ENCODE results near the gene KISS1R. TPM values are rescaled to one million over a fixed set of nuclear protein-coding genes. Genes with fewer than 3 reads are reported as not detected.
A peak's percentile ranks its signal among the peaks of the same experiment; 100 is the strongest.

KISS1R gene
- not detected in 2 replicates for total RNA-seq (2012; rRNA removed)

- Histone ChIP-seq H3K27me3 (ENCODE audit: control insufficient read depth, insufficient read depth, low read length) (peaks cover 34% of the 10 kb centered on the region), H3K4me2 (ENCODE audit: low read length) (peak within 1 kb of the TSS; percentile 73), H3K36me3 (ENCODE audit: insufficient read depth, low read length) (no peaks in the 10 kb centered on the region), H3K4me1 (ENCODE audit: control insufficient read depth, insufficient read depth, low read length) (peaks cover 17% of the 10 kb centered on the region), H3K9ac (ENCODE audit: low read depth, low read length) (no peak within 1 kb of the TSS), H3K4me3 (ENCODE audit: low read length) (peak within 1 kb of the TSS; percentile 58), H3K9me3 (replicated peaks; ENCODE audit: low read length) (no peaks in the 10 kb centered on the region)
These were observed at the start of gene KISS1R for GRCh38 chr19:917323-918151. TSS of gene KISS1R (plus strand) at chr19:917333. CDS start at chr19:917503, 170 bp downstream.

DNA sequence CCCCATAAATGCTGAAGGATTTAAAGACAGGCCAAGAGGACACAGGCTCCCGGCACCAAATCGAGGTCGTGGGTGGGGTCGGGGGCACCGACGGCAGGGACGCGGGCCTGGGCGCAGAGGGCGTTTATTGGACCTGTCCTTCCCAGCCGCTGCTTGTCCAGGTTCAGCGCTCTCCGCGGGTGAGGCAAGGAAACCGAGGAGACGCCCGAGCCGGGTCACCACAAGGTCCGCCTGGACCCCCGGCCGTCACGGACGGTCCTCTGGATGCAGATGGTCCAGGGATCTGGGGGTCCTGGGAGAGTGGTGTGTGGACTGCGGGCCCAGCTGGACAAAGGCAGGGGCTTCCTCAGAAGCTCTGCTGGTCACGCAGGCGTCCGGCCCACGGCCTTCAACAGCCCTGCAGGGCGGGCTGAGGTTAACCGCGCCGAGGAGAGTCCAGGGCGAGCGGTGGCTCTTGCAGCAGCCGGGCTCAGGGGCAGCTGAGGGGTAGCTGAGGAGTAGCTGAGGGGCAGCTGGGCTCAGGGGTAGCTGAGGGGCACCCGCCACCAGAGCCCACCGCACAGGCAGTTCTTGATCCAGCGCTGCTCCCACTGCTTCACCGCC lies 49.2 kb upstream of the KISS1R start:
- H3K27me3 ChIP-seq (ENCODE audit: control insufficient read depth, insufficient read depth, low read length), result no peaks in the 10 kb centered on the region
- H3K4me2 ChIP-seq (ENCODE audit: low read length), result no peak overlapping the region
- no peak overlapping the region for H3K4me3 ChIP-seq (ENCODE audit: low read length)
- peaks cover 30% of the 10 kb centered on the region for H3K36me3 ChIP-seq (ENCODE audit: insufficient read depth, low read length)
- H3K9me3 ChIP-seq (replicated peaks; ENCODE audit: low read length), result no peaks in the 10 kb centered on the region
- H3K4me1 ChIP-seq (ENCODE audit: control insufficient read depth, insufficient read depth, low read length), result peaks cover 28% of the 10 kb centered on the region
- H3K9ac ChIP-seq (ENCODE audit: low read depth, low read length), result no peak overlapping the region

DNA sequence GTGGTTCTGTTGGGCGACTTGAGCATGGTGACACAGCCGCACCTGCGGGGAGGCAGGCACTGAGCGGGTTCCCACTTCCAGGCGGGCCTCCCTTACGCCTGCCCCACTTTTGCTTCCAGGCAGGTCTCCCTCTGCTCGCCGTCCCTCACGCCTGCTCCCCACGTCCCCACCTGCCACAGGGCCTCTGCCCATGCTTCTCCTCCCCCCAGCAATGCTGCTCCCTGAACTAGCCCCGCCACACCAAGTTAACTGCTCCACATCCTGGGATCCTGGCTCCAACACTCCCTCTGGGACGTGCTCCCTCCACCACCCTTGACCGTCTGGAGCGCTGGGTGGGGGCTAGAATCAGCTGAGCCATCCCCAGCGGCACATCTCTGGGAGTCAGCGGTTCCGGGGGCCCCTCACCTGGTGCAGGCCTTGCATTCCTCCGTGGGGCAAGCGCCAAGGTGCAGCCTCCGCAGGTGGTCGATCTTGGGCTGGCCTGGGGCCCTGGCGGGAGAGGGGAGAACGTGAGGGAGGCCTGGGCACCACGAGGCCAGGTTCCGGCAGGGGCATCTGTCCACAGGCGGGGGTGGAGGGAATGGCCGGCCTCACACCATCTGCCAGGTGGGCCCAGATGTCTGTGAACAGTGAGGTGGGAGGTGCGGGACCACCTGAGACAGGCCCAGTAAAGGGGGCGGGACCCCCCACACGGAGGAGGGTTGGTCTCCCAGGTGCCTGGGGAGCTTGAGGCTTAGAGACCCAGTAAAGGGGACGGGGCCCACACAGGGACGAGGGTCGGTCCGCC lies 48.5 kb upstream of the KISS1R start:
- Histone ChIP-seq H3K4me3 (ENCODE audit: low read length) (no peak overlapping the region), H3K9me3 (replicated peaks; ENCODE audit: low read length) (no peaks in the 10 kb centered on the region), H3K4me2 (ENCODE audit: low read length) (no peak overlapping the region), H3K4me1 (ENCODE audit: control insufficient read depth, insufficient read depth, low read length) (peaks cover 28% of the 10 kb centered on the region), H3K36me3 (ENCODE audit: insufficient read depth, low read length) (peaks cover 30% of the 10 kb centered on the region), H3K27me3 (ENCODE audit: control insufficient read depth, insufficient read depth, low read length) (no peaks in the 10 kb centered on the region), H3K9ac (ENCODE audit: low read depth, low read length) (no peak overlapping the region)

GRCh38 chr19:869245-870177 lies 47.6 kb upstream of the KISS1R start:
- H3K4me3 ChIP-seq (ENCODE audit: low read length), result no peak overlapping the region
- H3K9me3 ChIP-seq (replicated peaks; ENCODE audit: low read length), result no peaks in the 10 kb centered on the region
- H3K27me3 ChIP-seq (ENCODE audit: control insufficient read depth, insufficient read depth, low read length), result no peaks in the 10 kb centered on the region
- H3K4me2 ChIP-seq (ENCODE audit: low read length), result peak overlapping the region; percentile 1
- peaks cover 30% of the 10 kb centered on the region for H3K36me3 ChIP-seq (ENCODE audit: insufficient read depth, low read length)
- H3K9ac ChIP-seq (ENCODE audit: low read depth, low read length), result no peak overlapping the region
- H3K4me1 ChIP-seq (ENCODE audit: control insufficient read depth, insufficient read depth, low read length), result peaks cover 28% of the 10 kb centered on the region

- Histone ChIP-seq H3K4me2 (ENCODE audit: low read length) (no peak overlapping the region), H3K4me3 (ENCODE audit: low read length) (no peak overlapping the region), H3K9ac (ENCODE audit: low read depth, low read length) (no peak overlapping the region), H3K9me3 (replicated peaks; ENCODE audit: low read length) (no peaks in the 10 kb centered on the region), H3K36me3 (ENCODE audit: insufficient read depth, low read length) (peaks cover 32% of the 10 kb centered on the region), H3K27me3 (ENCODE audit: control insufficient read depth, insufficient read depth, low read length) (no peaks in the 10 kb centered on the region), H3K4me1 (ENCODE audit: control insufficient read depth, insufficient read depth, low read length) (peaks cover 28% of the 10 kb centered on the region)
These were observed 46.8 kb upstream of the KISS1R start for GRCh38 chr19:870314-870713.

DNA sequence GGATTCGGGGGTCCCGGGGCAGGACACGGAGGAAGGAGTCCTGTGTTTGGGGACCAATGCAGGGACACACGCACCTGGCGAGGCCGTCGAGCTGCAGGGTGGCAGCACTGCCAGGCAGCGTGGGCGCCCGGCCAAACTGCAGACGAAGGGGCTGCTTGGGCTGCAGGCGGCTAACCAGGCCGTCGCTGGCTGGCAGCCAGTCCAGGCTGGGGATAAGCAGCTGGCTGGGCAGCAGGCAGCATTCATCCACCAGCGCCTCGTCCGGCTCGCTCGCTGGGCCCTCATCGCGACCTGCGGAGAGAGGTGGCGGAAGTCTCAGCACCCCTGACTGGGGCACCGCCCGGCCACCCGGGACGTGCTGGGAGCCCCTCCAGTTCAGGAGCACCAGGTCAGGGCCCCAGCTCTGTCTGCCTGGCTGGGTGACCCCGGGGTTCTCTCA lies 46.2 kb upstream of the KISS1R start:
- Histone ChIP-seq H3K36me3 (ENCODE audit: insufficient read depth, low read length) (peaks cover 37% of the 10 kb centered on the region), H3K4me2 (ENCODE audit: low read length) (no peak overlapping the region), H3K4me3 (ENCODE audit: low read length) (no peak overlapping the region), H3K9ac (ENCODE audit: low read depth, low read length) (no peak overlapping the region), H3K9me3 (replicated peaks; ENCODE audit: low read length) (no peaks in the 10 kb centered on the region), H3K4me1 (ENCODE audit: control insufficient read depth, insufficient read depth, low read length) (peaks cover 28% of the 10 kb centered on the region), H3K27me3 (ENCODE audit: control insufficient read depth, insufficient read depth, low read length) (no peaks in the 10 kb centered on the region)

- no peaks in the 10 kb centered on the region for H3K9me3 ChIP-seq (replicated peaks; ENCODE audit: low read length)
- H3K36me3 ChIP-seq (ENCODE audit: insufficient read depth, low read length), result peaks cover 37% of the 10 kb centered on the region
- peak overlapping the region; percentile 37 for H3K4me2 ChIP-seq (ENCODE audit: low read length)
- no peaks in the 10 kb centered on the region for H3K27me3 ChIP-seq (ENCODE audit: control insufficient read depth, insufficient read depth, low read length)
- H3K4me1 ChIP-seq (ENCODE audit: control insufficient read depth, insufficient read depth, low read length), result peaks cover 28% of the 10 kb centered on the region
- H3K9ac ChIP-seq (ENCODE audit: low read depth, low read length), result no peak overlapping the region
- no peak overlapping the region for H3K4me3 ChIP-seq (ENCODE audit: low read length)
These were observed 45.5 kb upstream of the KISS1R start for GRCh38 chr19:871446-872265.

- H3K36me3 ChIP-seq (ENCODE audit: insufficient read depth, low read length), result peaks cover 35% of the 10 kb centered on the region
- no peaks in the 10 kb centered on the region for H3K9me3 ChIP-seq (replicated peaks; ENCODE audit: low read length)
- no peak overlapping the region for H3K9ac ChIP-seq (ENCODE audit: low read depth, low read length)
- H3K27me3 ChIP-seq (ENCODE audit: control insufficient read depth, insufficient read depth, low read length), result no peaks in the 10 kb centered on the region
- H3K4me2 ChIP-seq (ENCODE audit: low read length), result peak overlapping the region; percentile 37
- H3K4me3 ChIP-seq (ENCODE audit: low read length), result no peak overlapping the region
- peaks cover 28% of the 10 kb centered on the region for H3K4me1 ChIP-seq (ENCODE audit: control insufficient read depth, insufficient read depth, low read length)
These were observed 44.7 kb upstream of the KISS1R start for GRCh38 chr19:872266-872951.

- Histone ChIP-seq H3K36me3 (ENCODE audit: insufficient read depth, low read length) (peaks cover 28% of the 10 kb centered on the region), H3K4me1 (ENCODE audit: control insufficient read depth, insufficient read depth, low read length) (peaks cover 28% of the 10 kb centered on the region), H3K9ac (ENCODE audit: low read depth, low read length) (no peak overlapping the region), H3K4me2 (ENCODE audit: low read length) (no peak overlapping the region), H3K4me3 (ENCODE audit: low read length) (no peak overlapping the region), H3K27me3 (ENCODE audit: control insufficient read depth, insufficient read depth, low read length) (no peaks in the 10 kb centered on the region), H3K9me3 (replicated peaks; ENCODE audit: low read length) (no peaks in the 10 kb centered on the region)
These were observed 44.0 kb upstream of the KISS1R start for GRCh38 chr19:873084-873483.

GRCh38 chr19:873561-874041 lies 43.5 kb upstream of the KISS1R start:
- Histone ChIP-seq H3K4me3 (ENCODE audit: low read length) (no peak overlapping the region), H3K9me3 (replicated peaks; ENCODE audit: low read length) (no peaks in the 10 kb centered on the region), H3K36me3 (ENCODE audit: insufficient read depth, low read length) (peaks cover 23% of the 10 kb centered on the region), H3K27me3 (ENCODE audit: control insufficient read depth, insufficient read depth, low read length) (no peaks in the 10 kb centered on the region), H3K4me1 (ENCODE audit: control insufficient read depth, insufficient read depth, low read length) (peaks cover 26% of the 10 kb centered on the region), H3K9ac (ENCODE audit: low read depth, low read length) (no peak overlapping the region), H3K4me2 (ENCODE audit: low read length) (no peak overlapping the region)

All from skeletal muscle satellite cell (primary cell).